Measurements from ENCODE around the gene ITPK1.

The ITPK1 gene

DNA sequence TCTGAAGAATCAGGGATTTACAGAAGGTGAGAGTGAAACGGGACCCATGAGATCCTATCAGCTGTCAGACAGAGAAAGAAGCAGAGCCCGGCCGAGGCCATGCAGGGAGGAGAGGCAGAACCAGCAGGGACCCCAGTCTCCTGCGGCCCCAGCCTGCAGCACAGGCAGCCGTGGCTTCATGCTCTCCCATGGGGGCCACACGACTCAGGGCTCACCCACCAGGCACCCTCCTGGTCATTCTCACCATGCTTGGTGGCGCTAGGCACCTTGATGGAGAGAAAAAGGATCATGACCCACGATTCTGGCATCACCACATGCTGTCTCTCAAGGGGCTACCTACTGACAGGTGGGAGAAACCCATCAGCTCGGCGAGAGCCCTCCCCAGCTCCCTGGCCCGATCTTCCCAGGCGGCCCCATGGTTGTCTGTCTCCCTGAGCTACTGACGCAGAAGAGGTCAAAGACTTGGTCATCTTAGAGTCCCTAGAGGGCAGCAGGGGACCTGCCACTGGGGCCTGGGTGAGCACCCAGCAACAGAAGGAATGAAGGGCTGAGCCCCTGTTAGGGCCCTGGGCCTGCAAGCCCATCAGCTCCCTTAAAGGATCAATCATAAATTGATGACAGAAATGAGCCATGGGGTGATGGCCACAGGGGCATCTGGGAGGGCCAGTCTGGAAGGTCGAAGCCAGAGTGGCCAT, 58.0 kb downstream of the ITPK1 start:
- no peak for FAIRE-seq

GRCh38 chr14:93056840-93057585, 58.7 kb downstream of the ITPK1 start:
- no peak for FAIRE-seq

- no peak for FAIRE-seq
Measured at GRCh38 chr14:93056166-93056839, 59.4 kb downstream of the ITPK1 start.

GRCh38 chr14:93055651-93056115, 60.0 kb downstream of the ITPK1 start:
- FAIRE-seq, result no peak

DNA sequence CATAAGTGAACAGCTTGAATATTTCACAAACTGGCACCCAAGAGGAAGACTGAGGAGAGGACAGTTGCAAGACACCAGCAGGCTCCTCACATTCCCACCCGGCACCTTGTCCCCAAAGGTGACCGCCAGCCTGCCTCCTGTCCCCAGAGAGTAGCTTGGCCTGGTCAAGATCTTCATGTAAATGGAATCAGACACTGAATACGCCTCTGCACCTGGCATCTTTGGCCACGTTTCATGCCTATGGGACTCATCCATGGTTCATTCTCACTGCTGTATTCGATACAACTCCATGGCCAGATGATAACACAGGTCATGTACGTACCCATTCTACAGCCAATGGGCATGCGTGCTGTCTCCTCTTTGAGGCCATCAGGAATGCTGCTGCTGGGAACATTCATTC, 60.8 kb downstream of the ITPK1 start:
- FAIRE-seq, result no peak

- no peak for FAIRE-seq
Measured at GRCh38 chr14:93054006-93054405, 61.7 kb downstream of the ITPK1 start.

- no peak for FAIRE-seq
Measured at GRCh38 chr14:93051600-93052546, 63.9 kb downstream of the ITPK1 start.

DNA sequence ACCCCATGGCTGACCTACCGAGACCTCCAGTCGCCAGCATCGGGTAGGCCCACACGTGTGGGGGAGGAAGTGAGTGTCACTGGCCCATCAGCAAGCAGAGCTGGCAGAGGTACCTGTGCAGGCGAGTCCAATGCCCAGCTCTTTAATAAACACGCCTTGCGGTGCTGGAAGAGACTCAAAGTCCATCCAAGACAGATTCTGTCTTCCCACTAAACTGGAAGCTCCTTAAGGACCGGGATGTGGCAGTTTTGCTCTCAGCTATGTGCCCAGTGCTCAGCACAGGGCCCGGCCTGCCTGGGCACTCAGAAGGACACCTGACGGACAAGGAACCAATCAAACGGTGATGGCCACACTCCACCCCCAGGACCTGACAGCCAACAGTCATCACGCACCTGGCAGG, 65.0 kb downstream of the ITPK1 start:
- FAIRE-seq, result no peak

GRCh38 chr14:93049867-93050331, 65.8 kb downstream of the ITPK1 start:
- FAIRE-seq, result no peak

- no peak for FAIRE-seq
Measured at GRCh38 chr14:93049315-93049714, 66.4 kb downstream of the ITPK1 start.

DNA sequence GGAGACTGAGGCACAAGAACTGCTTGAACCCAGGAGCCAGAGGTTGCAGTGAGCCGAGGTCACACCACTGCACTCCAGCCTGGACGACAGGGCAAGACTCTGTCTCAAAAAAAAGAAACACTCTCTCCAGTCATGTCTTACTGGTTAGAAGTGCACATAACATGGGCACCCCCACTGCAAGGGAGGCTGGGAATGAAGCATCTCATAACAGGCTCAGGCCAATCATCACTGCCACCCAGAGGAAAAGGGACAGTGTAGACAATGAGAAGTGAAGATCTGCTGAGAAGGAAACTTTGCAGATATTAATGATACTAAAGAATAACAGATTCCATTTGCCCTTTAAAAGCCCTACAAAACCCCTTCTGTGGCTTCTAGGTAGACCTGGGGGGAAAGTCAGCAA, 66.9 kb downstream of the ITPK1 start:
- no peak for FAIRE-seq

- no peak for FAIRE-seq
Measured at GRCh38 chr14:93047661-93048060, 68.1 kb downstream of the ITPK1 start.

DNA sequence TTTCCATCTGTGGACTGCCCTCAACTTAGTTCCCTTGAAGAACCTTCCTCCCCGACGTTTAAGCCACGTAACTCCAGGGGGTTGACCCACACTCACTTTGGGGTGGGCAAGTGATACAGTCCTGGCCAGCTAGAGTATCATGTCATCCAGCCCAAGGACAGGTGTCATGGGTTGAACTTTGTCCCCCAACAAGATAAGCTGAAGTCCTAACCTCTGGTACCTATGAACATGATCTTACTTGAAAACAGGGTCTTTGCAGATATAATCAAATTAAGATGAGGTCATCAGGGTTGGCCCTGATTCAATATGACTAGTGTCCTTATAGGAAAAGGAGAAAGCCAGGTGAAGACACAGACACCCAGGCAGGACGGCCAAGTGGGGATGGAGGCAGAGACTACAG, 68.6 kb downstream of the ITPK1 start:
- FAIRE-seq, result no peak

GRCh38 chr14:93046705-93047050, 69.0 kb downstream of the ITPK1 start:
- FAIRE-seq, result no peak

- no peak for FAIRE-seq
Measured at GRCh38 chr14:93045965-93046704, 69.6 kb downstream of the ITPK1 start.

DNA sequence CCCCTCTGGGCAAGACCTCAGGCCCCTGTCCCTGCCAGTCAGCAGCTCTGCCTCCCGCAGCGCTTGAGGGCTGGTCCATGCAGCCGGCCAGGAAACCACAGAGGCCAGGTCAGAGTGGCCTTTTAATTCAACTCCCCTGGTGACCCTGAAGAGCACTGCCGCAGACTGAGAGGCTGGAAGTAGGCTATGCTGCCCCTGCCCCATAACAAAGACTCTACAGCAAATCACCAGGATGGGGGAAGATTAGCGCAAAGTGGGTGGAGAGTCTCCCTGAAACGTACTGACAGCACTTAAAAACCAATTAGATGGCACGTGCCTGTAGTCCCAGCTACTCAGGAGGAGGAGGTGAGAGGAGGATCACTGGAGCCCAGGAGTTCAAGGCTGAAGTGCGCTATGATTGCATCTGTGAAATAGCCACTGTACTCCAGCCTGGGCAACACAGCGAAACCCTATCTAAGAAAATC, 70.5 kb downstream of the ITPK1 start:
- no peak for FAIRE-seq

DNA sequence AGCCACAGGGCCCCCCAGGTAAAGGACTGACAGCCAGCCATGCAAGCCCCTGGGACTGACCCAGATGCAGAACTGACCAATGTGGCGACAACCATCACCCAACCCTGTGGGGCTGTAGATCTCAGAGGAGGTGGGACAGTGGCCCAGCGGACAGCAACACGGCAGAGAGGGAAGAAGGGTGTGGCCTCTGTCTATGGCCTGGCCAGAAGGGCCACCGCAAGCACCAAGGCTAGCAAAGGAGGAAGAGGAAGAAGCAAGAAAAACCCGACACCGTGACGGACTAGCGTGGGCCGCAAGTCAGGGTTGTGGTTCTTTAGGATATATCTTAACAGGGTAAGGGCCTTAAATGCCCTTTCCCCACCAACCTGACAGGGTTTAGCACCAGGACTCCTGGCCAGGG, 71.2 kb downstream of the ITPK1 start:
- no peak for FAIRE-seq

DNA sequence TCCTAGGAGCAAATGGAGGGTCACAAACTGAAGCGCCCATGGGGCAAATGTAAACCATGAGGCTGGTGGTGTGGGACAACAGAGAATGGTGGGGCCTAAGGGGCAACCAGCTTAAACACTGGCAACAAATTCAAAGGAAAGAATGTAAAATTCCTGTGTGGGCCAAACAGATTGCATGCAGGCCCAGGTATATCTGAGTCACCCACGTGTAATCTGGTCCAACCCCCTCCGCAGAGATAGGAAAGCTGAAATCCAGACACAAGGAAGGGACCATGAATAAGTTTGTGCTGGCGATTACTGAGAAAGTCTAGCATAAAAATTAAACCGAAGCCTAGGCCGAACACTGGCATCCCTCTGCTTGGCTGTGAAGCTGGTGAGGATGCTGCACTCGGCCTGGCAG, 71.6 kb downstream of the ITPK1 start:
- no peak for FAIRE-seq

- FAIRE-seq, result no peak
Measured at GRCh38 chr14:93042968-93043940, 72.5 kb downstream of the ITPK1 start.

DNA sequence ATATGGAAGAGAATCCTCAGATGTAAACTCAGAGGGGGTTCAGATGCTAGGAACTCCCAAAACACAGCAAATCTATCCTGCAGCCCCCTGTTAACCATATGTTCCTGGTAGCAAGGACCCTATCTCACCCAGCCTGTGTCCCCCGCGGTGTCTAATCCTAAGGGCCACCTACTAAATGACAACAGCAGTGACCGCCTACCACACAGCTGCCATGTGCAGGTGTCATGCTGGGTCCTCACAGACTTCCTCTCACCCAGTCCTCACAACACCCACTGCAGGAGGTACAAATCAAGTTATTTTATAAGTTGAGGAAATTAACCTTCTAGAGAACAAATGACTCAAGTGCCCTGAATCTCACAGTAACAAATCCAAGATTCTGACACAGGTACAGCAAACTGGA, 73.9 kb downstream of the ITPK1 start:
- no peak for FAIRE-seq

DNA sequence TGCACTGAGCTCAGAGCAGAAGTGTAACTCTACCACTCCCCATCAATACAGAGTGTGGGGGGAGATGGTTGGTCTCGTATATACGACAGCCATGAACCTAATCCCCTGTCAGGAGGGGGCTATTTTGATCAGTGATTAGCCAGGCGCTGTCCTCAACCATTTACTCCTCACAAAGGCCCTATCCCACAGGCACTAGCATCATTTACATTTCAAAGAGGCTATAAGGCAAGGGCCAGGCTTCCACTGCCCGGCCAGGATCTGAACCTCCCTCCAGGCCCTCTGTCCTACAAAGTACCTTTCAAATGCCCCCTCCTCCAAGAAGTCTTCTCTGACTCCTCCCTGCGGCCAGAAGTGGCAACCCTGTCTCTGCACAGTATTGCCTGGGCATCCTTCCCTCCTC, 74.7 kb downstream of the ITPK1 start:
- no peak for FAIRE-seq

Measured in A204.1 (cell line).